HG02642 (cell line): ENCODE data around the gene RPS8.
"Not testable (repeated sequence)": the region's sequence is repeated elsewhere in the genome, so short reads cannot be mapped to it uniquely, and the experiment has no call there.

Experiments used
- ATAC-seq: cut with Tn5 transposase; IDR thresholded peaks from one replicate; pipeline ENCODE4 v1.9.1; 2021; ENCODE audit warnings: mild to moderate bottlenecking; ENCODE audit not compliant: unreplicated experiment, poor library complexity

Gene RPS8

DNA sequence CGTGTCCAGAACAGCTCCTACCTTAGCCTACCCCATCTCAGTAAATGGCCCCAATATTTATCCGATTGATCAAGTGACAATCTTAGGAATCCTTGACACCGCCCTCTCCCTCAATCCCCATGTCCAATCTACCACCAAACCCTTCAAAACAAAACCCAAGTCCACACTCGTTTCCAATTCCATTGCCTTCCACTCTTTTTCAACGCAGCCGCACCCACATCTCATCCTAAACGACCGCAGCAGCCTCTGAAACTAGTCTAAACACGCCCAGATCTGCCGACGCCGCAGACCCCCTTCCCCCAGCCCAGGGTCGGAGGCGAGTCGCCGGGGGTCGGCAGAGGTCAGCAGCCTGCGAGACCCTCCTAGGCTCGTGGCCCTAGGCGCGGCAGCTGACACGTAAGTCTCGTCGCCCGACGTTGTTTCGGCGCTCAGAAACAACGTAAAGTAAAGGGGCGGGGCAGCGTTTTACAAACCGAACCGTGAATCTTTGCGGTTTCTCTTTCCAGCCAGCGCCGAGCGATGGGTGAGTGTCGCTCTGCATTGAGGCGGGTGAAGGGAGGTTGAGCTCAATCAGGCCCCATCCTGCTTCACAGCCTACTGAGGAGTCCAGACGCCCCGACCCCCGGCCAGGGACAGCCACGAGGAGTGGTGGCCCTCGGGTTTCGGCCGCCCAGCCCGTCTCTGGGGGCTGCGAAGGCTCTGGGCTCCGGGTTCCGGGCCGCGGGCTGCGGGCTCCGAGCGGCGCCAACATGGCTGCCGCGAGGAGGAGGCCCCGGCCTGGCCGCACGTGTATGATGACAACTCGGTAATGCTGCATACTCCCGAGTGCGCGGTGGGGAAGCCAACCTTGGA lies at the start of gene RPS8:
RPS8 (plus strand) TSS at position 463 of the 852 bp plus-strand sequence; CDS start at position 520, 57 bp downstream.
- peak; percentile 88 for ATAC-seq

DNA sequence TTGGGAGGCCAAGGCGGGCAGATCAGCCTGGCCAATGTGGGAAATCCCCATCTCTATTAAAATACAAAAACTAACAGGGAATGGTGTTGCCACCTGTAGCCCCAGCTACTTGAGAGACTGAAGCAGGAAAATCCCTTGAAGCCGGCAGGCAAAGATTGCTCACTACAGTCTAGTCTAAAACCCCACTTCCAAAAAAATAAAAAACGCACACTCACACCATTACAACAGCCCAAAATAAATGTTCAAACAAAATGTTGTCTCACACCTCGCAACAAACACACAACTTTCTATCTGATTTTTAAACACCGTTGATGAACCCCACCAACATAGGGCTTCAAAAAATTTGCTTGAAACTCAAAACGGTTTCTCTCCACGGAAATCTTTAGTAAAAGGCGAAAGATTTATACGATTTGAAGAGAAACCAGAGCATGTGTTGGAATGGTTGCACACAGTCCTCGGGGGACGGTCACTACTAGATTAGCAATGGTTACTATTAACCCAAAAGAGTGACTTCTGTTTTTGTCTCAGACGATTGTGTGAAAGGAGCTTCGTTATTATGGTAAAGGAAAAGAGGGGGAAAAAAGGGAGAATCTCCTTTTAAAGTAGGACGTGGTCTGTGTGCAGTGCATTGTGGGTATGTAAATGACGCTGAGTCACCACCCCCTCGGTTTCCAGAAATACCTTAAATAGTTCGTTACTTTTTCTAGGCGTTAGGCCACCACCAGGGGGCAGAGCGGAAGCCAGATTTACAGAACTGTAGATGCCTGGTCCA lies 44.4 kb upstream of the RPS8 start, which contains the start of gene RNU5D-1:
RNU5D-1 (minus strand) TSS at position 430 of the 772 bp plus-strand sequence.
- peak; percentile 59 for ATAC-seq

DNA sequence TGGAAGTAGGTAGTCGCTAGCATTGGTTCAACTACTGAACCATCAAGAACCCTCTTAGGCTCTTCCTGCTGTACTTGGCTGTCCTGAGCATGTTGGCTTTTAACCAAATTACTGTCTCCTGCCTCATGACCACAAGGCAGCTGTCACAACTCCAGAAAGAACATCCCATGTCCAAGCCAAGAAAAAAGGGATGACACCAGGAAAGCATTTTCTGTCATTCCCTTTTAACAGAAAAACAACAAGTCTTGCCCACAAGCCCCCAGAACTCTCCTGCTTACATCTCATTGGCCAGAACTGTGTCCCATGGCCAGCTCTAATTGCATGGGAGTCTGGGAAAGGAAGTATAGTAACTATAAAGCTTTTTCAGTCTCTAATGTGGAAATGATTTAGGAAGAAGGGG lies 42.0 kb upstream of the RPS8 start:
- ATAC-seq = no peak

DNA sequence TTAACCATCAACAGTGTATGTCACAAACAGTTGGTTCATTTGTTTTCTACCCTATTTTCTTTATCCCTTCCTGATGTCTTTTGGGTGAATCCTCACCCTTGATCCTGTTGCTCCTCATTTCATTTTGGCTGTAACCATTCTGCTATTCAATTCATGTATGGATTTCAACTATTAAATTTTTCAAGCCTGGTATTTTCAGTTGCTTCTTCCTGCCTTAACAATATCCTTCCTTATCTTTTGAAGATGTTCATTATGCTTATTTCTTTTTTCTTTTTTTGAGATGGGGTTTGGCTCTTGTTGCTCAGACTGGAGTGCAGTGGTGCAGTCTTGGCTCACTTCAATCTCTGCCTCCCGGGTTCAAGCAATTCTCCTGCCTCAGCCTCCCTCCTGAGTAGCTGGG lies 41.6 kb upstream of the RPS8 start:
- no peak for ATAC-seq

DNA sequence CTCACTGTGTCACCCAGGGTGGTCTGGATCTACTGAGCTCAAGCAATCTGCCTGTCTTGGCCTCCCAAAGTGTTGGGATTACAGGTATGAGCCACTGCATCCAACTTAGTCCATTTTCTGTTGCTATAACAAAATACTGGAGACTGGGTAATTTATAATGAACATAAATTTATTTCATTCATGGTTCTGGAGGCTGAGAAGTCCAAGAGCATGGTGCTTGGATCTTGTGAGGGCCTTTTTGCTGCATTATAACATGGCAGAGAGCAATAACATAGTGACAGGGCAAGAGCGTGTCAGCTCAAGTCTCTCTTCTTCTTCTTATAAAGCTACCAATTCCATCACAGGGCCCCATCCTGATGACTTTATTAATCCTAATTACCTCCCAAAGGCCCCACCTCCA lies 39.3 kb upstream of the RPS8 start:
- no peak for ATAC-seq

DNA sequence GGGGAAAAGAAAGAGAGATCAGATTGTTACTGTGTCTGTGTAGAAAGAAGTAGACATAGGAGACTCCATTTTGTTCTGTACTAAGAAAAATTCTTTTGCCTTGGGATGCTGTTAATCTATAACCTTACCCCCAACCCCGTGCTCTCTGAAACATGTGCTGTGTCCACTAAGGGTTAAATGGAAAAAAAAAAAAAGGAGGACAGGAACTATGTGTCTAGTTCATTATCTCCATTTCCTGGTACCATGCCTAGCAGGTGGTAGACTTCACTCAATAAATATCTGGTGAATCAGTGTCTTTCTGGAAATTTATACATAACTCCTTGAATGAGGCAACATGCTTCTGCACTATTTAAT lies 36.4 kb upstream of the RPS8 start:
- not testable (repeated sequence) for ATAC-seq

DNA sequence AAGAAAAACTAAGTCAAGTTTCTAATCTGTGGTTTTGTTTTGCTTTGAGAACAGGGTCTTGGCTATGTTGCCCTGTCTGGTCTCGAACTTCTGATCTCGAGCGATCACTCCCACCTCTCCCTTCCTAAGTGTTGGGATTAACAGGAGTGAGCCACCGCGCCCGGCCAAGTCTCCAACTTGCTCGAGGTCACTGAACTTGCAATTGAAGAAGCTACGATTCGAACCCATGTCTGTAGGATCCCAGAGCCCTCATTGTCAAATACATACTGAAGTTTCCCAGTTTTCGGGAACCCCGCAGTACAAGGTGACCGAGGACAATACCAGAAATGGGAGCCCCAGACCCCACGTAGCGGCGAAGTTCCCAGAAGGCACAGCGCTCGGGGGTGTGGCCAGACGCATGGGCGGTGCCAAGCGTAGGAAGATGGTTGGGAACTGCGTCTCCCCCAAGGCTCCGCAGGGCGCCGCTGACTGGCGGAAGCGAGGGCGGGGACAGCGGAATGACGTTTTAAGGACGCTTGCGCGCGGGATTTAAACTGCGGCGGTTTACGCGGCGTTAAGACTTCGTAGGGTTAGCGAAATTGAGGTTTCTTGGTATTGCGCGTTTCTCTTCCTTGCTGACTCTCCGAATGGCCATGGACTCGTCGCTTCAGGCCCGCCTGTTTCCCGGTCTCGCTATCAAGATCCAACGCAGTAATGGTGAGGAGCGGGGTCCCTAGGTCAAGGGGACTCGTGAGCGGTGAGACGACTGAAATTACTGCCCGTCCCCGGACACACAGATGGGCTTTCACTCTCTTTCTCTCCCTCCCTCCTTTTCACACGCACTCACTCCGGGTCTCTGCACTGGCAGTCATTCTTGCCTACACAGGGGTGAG lies 35.8 kb upstream of the RPS8 start, which contains the start of gene KIF2C:
KIF2C (plus strand) TSS at position 531 of the 872 bp plus-strand sequence; CDS start at position 627, 96 bp downstream.
- peak; percentile 98 for ATAC-seq

DNA sequence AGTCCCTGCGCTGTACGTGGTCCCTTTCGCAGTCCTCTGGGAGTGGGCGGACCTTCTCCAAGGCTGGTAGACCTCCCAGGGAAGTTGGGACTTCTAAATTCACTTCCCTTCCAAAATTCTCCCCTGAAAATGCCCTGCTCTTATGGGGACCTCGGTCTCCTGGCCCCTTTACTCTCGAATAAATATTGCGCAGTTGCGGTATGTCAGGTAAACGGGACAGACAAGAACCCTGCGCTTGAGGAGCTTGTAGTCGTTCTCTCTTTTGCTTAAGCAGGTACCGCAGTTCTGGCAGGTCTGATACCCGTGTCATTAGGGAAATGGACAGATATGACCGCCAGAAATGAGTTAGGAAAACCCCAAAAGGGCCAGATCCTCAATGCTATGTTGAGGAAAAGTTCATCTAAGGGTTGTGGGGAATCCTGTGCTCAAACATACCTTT lies 35.1 kb upstream of the RPS8 start:
- ATAC-seq = no peak

DNA sequence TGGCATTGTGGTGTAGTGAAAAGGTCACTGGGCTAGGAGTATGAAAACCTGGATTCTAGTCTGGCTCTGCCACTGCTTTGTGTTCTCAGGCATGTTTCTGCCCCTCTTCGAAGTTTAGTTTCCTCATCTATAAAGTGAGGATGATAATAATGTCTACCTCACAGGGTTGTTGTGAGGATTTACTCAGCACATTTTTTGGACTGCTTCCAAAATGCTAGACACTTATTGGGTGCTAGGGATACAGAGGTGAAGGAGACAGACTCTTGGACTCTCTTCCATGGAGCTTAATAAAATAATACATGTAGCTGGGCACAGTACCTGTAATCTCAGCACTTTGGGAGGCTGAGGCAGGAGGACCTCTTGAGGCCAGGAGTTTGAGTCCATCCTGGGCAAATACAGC lies 32.1 kb upstream of the RPS8 start:
- no peak for ATAC-seq

DNA sequence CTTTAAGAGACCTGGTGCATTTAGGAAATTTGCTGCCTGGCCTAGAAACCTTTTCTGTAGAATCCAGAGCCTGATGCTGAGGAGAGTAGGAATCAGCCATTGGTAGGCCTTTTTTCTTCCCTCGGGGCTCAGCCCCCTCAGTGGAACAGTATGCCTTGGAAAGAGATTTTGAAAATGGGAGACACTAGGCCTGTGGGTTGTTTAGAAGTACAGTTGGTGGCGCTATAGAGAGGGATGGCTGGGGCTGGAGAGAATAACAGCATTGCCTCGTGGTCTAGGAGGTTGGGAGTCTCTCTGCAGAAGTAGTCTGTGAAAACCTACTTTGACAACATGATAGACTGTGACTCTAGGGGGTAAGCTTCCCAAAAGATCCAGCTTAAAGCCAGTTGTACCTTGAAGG lies 27.5 kb upstream of the RPS8 start:
- ATAC-seq = no peak

DNA sequence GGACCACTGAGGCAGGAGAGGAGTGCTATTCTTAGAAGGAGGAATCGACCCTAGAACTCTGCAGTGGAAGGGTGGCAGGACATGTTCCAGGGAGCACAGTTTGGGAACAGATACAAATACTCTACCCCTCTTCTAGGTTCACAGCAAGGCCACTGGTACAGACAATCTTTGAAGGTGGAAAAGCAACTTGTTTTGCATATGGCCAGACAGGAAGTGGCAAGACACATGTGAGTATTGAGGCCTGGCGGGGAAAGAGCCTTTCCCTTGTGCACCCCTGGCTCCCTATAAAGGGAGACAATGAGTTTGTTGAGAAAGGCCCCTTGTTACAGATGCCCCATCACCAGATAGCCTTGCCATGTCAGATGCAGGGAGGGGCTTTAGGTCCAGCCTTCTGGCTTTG lies 17.9 kb upstream of the RPS8 start:
- ATAC-seq = no peak

DNA sequence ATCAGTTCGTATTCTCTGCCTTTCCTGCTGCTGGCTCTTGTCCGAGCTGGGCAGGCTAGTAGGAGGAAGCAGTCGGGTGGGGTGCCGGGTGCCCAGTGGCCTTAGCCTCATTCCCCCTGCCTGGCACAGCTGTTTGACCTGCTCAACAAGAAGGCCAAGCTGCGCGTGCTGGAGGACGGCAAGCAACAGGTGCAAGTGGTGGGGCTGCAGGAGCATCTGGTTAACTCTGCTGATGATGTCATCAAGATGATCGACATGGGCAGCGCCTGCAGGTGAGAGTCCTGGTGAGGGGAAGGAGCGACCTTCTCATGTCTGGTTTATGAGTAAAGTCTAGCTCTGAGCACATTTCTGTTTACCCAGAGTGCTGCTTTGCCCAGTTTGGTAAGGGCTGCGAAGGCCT lies 16.3 kb upstream of the RPS8 start:
- no peak for ATAC-seq

DNA sequence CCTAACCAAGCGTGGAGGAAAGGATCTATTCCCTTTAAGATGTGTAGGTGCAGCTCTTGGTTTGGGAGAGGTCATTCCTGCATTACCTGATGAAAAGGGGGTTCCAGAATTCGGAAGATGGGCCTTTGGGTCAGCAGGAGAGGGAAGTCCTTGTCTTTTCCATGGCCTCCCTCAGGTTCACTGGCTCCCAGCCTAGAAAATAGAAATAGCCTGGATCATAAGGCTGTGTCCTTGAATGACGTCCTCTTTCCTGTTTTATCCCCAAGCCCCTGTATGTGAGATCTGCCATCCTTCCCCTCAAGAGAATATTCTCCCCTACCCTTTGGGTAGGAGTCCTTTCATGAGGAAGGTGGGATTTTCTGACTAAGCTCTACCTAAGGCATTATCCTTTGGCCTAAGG lies 14.5 kb upstream of the RPS8 start:
- ATAC-seq = no peak

DNA sequence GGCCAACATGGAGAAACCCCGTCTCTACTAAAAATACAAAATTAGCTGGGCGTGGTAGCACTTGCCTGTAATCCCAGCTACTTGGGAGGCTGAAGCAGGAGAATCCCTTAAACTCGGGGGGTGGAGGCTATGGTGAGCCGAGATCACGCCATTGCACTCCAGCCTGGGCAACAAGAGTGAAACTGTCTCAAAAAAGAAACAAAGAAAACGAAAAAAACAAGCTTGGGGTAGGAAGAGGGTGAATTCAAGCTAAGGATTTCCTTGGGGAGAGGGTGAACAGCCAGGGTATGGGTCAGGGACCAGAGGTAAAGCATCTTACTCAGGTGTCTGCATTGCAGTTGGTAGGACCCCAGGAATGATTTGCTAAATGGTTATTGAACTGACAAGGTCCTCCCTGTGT lies 8.9 kb upstream of the RPS8 start:
- ATAC-seq = not testable (repeated sequence)

DNA sequence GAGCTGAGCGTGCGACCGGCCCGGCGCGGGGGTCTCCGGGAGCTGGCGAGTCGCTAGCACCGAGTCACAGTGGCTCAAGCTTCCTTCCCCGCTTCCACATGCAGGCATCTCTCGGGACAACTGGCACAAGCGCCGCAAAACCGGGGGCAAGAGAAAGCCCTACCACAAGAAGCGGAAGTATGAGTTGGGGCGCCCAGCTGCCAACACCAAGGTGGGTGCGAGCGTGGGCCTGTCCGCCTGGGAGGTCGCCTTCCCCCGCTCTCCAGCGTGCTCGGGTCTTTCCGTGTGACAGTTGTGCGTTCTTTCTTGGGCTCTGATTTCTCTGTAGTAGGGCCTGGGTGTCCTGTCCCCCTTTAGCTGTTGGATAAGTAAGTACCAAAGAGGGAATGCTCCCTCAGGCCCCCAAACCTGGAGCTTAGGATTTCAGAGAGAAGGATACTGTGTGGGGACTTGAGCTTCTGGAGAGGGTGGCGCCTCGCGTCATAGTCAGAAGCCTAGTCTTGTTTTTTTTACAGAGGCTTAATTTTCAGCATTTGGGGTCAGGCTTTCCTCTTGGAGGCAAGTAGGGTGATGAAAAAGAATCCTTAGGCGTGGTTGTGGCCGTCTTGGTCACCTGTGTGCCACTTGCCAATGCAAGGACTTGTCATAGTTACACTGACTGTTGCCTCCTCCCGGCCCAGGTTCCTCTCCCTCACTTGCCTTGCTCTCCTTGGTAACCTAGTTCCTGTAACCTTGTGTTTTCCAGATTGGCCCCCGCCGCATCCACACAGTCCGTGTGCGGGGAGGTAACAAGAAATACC lies 790 bp downstream of the RPS8 start:
- ATAC-seq = peak; percentile 26

DNA sequence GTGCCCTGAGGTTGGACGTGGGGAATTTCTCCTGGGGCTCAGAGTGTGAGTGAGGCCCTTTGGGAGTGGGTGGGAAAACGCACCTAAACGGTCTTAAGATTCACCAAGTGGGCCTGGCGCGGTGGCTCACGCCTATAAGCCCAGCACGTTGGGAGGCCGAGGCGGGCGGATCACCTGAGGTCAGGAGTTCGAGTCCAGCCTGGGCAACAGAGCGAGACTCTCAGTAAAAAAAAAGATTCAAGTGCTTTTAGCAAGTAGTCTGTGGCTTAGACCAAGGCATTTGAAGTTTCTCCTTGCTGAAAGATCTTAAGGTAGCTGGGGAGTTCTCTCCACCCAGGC lies 1.4 kb downstream of the RPS8 start:
- ATAC-seq = no peak

DNA sequence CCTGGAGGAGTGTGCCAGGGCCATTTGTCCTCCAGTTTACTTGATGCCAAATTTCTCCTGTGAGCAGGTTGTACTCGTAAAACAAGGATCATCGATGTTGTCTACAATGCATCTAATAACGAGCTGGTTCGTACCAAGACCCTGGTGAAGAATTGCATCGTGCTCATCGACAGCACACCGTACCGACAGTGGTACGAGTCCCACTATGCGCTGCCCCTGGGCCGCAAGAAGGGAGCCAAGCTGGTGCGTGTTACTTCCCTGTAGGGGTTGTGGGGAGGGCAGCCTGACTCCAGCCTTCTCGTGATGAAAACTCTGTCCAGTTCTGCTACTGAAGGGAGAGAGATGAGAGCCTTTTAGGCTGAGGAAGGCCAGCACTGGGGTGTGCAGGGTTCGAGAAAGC lies 2.2 kb downstream of the RPS8 start:
- no peak for ATAC-seq

DNA sequence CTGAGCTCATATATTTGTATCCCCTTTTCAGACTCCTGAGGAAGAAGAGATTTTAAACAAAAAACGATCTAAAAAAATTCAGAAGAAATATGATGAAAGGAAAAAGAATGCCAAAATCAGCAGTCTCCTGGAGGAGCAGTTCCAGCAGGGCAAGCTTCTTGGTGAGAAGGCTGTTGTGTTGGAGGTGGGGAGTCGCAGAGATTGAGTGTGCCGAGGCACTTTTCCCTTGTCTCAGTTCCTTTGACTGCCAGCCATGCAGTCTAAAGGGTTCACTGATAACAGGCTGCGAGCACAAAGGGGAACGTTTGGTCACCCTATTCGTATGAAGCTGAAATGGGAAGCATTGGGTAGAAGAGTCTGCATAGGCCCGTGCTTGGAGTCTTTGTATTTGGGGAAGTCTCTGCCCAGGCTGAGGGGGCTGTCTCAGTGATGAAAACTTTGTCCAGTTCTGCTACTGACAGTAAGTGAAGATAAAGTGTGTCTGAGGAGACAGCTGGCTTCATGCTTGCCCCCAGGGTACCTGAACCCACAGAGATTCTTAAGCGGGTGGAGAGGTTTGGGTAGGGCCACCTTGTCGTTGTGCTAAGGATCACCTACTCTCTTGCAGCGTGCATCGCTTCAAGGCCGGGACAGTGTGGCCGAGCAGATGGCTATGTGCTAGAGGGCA lies 2.8 kb downstream of the RPS8 start:
- no peak for ATAC-seq
